Vagina (tissue), 2 donors: Measurements from ENCODE around the gene ADAMTSL3. TPM values are rescaled to one million over a fixed set of nuclear protein-coding genes. Genes with fewer than 3 reads are reported as not detected.

Experiments used
- DNase-seq, 2 donors: peaks; one replicate each; pipeline ENCODE4 v3.0.0-alpha.2; 2017; ENCODE audit errors: extremely low spot score in 2 of 2
- H3K27ac ChIP-seq: fragments of 200-600 bp; sonication (generic); one replicate; pipeline ENCODE4 v1.5.1; 2019
- H3K27me3 ChIP-seq: fragments of 200-600 bp; sonication (generic); one replicate; pipeline ENCODE4 v1.5.1; 2019
- H3K36me3 ChIP-seq, 2 donors: fragments of 200-600 bp; sonication (generic); one replicate each; pipeline ENCODE4 v1.5.1; 2017 to 2019
- H3K4me1 ChIP-seq: fragments of 200-600 bp; sonication (generic); one replicate; pipeline ENCODE4 v1.5.1; 2019
- H3K4me3 ChIP-seq, 2 donors: fragments of 200-600 bp; sonication (generic); 1 replicate in 1 of 2; 2 replicates in 1 of 2; pipeline ENCODE4 v1.5.1; 2016 to 2019
- H3K9me3 ChIP-seq: fragments of 200-600 bp; sonication (generic); one replicate; pipeline ENCODE4 v1.5.1; 2019
- CTCF ChIP-seq, 3 experiments: fragments of 450-650 bp in 2 of 3; fragments of 200-600 bp in 1 of 3; sonication (generic) in 1 of 3; IDR thresholded peaks; one replicate each; pipeline ENCODE4 v1.5.1; 2017 to 2019; ENCODE audit warnings: antibody characterized with exemption in 3 of 3, mild to moderate bottlenecking in 2 of 3, moderate library complexity in 2 of 3
- POLR2A ChIP-seq, 2 donors: fragments of 450-650 bp; IDR thresholded peaks; one replicate each; pipeline ENCODE4 v1.6.1; 2017; ENCODE audit warnings: antibody characterized with exemption in 2 of 2, mild to moderate bottlenecking in 2 of 2, moderate library complexity in 2 of 2
- POLR2AphosphoS5 ChIP-seq, 2 donors: sonication (generic); formaldehyde crosslinking; IDR thresholded peaks; one replicate each; pipeline ENCODE4 v1.9.0; 2017; ENCODE audit warnings: antibody characterized with exemption in 2 of 2, mild to moderate bottlenecking in 2 of 2, low read depth in 1 of 2; ENCODE audit not compliant: insufficient read depth in 1 of 2
- intact Hi-C: fragments of 100-400 bp; cut with DNase I; formaldehyde crosslinking; loops from one replicate; pipeline ENCODE4 v1.15.1; 2023
- total RNA-seq: library from RNA; depleted of rRNA; stranded (reverse); fragments of >200 nt; gene quantifications from one replicate; pipeline ENCODE4 v1.2.3, GENCODE V29; 2016

ADAMTSL3 gene
- total RNA-seq, 1 donor from 2014 or later, result 4.2 TPM

GRCh38 chr15:83626171-83626802, 27.6 kb upstream of the ADAMTSL3 start:
- Histone ChIP-seq H3K36me3 (no peaks in the 10 kb centered on the region), H3K4me3 (no peak overlapping the region), H3K27me3 (no peaks in the 10 kb centered on the region), H3K27ac (no peak overlapping the region), H3K4me1 (no peaks in the 10 kb centered on the region), H3K9me3 (no peaks in the 10 kb centered on the region)
- TF ChIP-seq CTCF (IDR thresholded peaks at IDR 0.05) (no peak), POLR2AphosphoS5 (IDR thresholded peaks at IDR 0.05; ENCODE audit: insufficient read depth in 1 of 2, low read depth in 1 of 2) (no peak)
- intact Hi-C loops, result no loop called here
- DNase-seq, result no peak

GRCh38 chr15:83631534-83631933, 22.4 kb upstream of the ADAMTSL3 start:
- H3K27me3 ChIP-seq, result no peaks in the 10 kb centered on the region
- H3K4me1 ChIP-seq, result no peaks in the 10 kb centered on the region
- no peak for TF ChIP-seq POLR2A (IDR thresholded peaks at IDR 0.05)
- TF ChIP-seq POLR2AphosphoS5 (IDR thresholded peaks at IDR 0.05; ENCODE audit: insufficient read depth in 1 of 2, low read depth in 1 of 2), result no peak
- TF ChIP-seq CTCF (IDR thresholded peaks at IDR 0.05), result no peak
- no peaks in the 10 kb centered on the region for H3K9me3 ChIP-seq
- H3K27ac ChIP-seq, result no peak overlapping the region
- no peaks in the 10 kb centered on the region for H3K36me3 ChIP-seq
- H3K4me3 ChIP-seq, result no peak overlapping the region
- intact Hi-C loops, result no loop called here
- no peak for DNase-seq

GRCh38 chr15:83643201-83643600, 10.7 kb upstream of the ADAMTSL3 start:
- peaks cover 3% of the 10 kb centered on the region for H3K9me3 ChIP-seq
- no peaks in the 10 kb centered on the region for H3K27me3 ChIP-seq
- H3K36me3 ChIP-seq, result no peaks in the 10 kb centered on the region
- H3K27ac ChIP-seq, result no peak overlapping the region
- no peak for DNase-seq
- no peaks in the 10 kb centered on the region for H3K4me1 ChIP-seq
- intact Hi-C loops, result no loop called here
- TF ChIP-seq POLR2AphosphoS5 (IDR thresholded peaks at IDR 0.05; ENCODE audit: insufficient read depth in 1 of 2, low read depth in 1 of 2) (no peak), POLR2A (IDR thresholded peaks at IDR 0.05) (no peak), CTCF (IDR thresholded peaks at IDR 0.05) (no peak)
- no peak overlapping the region for H3K4me3 ChIP-seq

GRCh38 chr15:83644439-83644838, 9.5 kb upstream of the ADAMTSL3 start:
- TF ChIP-seq POLR2A (IDR thresholded peaks at IDR 0.05) (no peak), CTCF (IDR thresholded peaks at IDR 0.05) (no peak)
- DNase-seq, result no peak

GRCh38 chr15:83650831-83651230, 3.1 kb upstream of the ADAMTSL3 start:
- peaks cover 15% of the 10 kb centered on the region for H3K4me1 ChIP-seq
- TF ChIP-seq CTCF (IDR thresholded peaks at IDR 0.05), result no peak
- intact Hi-C loops, result no loop called here
- no peak overlapping the region for H3K4me3 ChIP-seq
- DNase-seq, result no peak
- no peaks in the 10 kb centered on the region for H3K36me3 ChIP-seq
- no peaks in the 10 kb centered on the region for H3K9me3 ChIP-seq
- no peak overlapping the region for H3K27ac ChIP-seq
- no peaks in the 10 kb centered on the region for H3K27me3 ChIP-seq

More at GRCh38 chr15:83644439-83644838, 9.5 kb upstream of the ADAMTSL3 start:
- H3K4me3 ChIP-seq, result no peak overlapping the region
- H3K27me3 ChIP-seq, result no peaks in the 10 kb centered on the region
- no peak overlapping the region for H3K27ac ChIP-seq
- H3K4me1 ChIP-seq, result no peaks in the 10 kb centered on the region
- intact Hi-C loops, result no loop called here
- H3K9me3 ChIP-seq, result peaks cover 3% of the 10 kb centered on the region
- H3K36me3 ChIP-seq, result no peaks in the 10 kb centered on the region
